C4-2B (cell line): ENCODE measurements around the gene L3MBTL4.
"Not testable (repeated sequence)": the region's sequence is repeated elsewhere in the genome, so short reads cannot be mapped to it uniquely, and the experiment has no call there.

Source experiments
- H3K27ac ChIP-seq: fragments of 450-650 bp; 2 replicates; pipeline ENCODE4 v1.5.1; 2017
- ZFX ChIP-seq: fragments of 450-650 bp; IDR thresholded peaks from 2 replicates; pipeline ENCODE4 v1.6.1; 2017
- TF ChIP-seq, protein P1 (sequence below): fragments of 450-650 bp; conservative IDR thresholded peaks from 2 replicates; pipeline ENCODE4 v1.5.1; 2017; ENCODE audit warnings: mild to moderate bottlenecking

The L3MBTL4 gene

DNA sequence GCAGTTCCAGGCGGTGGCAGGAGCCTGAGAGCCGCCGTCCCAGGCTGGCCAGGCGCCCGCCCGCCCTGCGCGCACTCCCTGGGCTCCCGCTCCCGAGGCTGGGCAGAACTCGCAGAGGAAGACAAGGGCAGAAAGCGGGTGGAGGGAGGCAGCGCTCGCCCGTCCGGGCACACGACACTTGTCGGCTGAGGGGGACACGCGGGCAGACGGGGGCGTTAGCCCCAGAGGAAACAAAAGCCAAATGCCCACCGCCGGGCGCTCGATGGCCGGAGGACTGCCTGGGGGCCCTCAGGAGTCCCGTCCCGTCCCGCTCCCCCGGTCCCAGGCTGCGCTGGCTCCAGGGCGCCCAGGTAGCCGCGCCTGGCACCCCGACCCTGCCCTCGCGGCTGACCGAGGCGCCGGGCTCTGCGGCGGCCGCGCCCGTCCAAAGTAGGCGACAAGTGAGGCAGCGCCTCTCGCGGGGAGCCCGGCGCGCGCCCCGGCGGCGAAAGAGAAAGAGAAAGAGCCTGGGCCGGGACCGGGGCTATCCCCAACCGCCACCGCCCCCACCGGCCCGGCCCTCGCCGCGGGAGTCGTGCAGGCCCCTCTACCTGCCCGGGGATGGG lies 491 bp downstream of the L3MBTL4 start:
- TF ChIP-seq ZFX, result no peak
- TF ChIP-seq, protein P1, sequence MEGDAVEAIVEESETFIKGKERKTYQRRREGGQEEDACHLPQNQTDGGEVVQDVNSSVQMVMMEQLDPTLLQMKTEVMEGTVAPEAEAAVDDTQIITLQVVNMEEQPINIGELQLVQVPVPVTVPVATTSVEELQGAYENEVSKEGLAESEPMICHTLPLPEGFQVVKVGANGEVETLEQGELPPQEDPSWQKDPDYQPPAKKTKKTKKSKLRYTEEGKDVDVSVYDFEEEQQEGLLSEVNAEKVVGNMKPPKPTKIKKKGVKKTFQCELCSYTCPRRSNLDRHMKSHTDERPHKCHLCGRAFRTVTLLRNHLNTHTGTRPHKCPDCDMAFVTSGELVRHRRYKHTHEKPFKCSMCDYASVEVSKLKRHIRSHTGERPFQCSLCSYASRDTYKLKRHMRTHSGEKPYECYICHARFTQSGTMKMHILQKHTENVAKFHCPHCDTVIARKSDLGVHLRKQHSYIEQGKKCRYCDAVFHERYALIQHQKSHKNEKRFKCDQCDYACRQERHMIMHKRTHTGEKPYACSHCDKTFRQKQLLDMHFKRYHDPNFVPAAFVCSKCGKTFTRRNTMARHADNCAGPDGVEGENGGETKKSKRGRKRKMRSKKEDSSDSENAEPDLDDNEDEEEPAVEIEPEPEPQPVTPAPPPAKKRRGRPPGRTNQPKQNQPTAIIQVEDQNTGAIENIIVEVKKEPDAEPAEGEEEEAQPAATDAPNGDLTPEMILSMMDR, result no peak
- H3K27ac ChIP-seq, result no peak overlapping the region

DNA sequence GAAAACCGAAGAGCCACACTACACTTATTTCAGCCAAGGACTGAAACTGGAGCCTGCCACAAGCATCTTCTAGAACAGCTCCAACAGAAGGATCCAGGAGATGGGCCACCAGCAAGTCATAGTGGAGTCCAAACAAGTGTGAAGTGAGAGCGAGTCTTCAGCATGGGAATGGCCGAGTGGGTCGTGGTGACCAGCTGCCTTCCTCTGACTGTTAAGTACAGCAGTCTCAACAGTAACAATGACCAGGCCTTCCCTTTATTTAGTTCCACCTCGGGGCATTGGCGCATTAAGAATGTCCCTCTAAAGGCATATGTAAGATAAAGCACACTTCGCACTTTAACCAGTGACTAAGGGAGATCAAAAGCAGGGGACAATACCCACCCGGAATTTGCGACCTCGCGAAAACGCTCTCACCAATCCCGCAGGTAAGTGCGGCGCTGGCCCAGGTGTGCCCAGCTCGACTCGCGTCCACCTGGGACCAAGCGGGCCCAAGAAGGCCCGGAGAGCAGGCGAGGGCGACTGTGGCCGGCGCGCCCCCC lies 1.1 kb downstream of the L3MBTL4 start:
- no peak for TF ChIP-seq ZFX
- TF ChIP-seq, protein P1, result no peak
- H3K27ac ChIP-seq, result no peak overlapping the region

DNA sequence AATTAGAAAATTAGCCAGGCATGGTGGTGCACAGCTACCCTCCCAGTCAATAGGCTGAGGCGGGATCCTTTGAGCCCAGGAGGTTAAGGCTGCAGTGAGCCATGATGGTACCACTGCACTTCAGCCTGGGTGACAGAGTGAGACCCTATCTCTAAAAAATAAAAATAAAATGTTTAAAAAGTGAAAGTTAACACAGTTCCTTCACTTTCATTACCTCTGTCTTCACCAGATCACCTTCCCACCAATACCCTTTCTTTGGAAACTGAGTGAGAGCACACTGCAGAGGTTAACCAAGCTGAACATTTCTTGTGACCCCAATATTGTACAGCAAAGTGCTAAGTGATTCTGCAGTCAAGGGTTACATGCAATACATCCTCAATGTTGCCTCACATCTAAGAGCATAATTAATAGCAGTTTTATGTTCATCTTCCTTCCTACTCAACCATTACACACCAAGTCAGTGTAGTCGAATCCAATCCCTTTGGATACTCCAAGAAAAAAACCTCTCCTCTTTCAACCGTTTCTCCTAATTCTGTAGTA lies 1.7 kb downstream of the L3MBTL4 start:
- no peak overlapping the region for H3K27ac ChIP-seq
- TF ChIP-seq ZFX, result no peak
- TF ChIP-seq, protein P1, result no peak

DNA sequence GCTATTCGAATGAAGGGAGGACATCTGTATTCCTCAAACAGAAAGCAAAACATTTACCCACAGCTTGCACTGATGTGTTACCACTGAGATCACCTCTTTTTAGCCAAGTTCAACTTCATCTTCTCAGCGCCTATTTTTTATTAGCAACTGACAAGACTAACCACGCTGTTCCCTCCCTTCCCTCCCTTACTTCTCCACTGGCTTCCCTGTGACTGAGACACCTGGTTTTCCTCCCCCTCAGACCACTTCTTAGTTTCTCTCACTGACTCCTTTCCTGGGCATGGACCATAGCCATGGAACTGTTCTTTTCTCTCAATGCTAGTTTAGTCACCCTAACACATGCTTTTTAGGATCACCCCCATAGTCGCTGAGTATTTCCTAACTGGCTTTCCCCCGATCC lies 3.3 kb downstream of the L3MBTL4 start:
- no peak for TF ChIP-seq ZFX
- TF ChIP-seq, protein P1, result no peak
- no peak overlapping the region for H3K27ac ChIP-seq

DNA sequence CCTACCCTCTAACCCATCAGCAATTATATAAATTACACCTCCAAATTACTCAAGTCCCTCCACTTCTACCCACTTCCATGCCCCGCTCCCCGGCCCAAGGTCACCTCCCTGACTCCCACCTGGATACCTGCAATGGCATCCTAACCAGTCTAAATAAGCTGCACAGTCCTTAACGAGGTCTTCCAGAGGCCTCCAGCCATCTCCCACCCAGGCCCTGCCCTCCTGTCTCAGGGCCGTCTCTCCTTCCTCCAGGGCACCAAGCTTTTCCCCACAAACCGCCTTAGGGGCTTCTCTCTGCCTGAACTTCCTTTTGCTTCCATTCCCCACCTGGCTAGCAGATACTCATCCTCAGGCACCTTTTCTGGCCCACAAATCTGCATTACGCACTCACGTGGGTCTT lies 4.8 kb downstream of the L3MBTL4 start:
- no peak for TF ChIP-seq ZFX
- TF ChIP-seq, protein P1, result no peak
- no peak overlapping the region for H3K27ac ChIP-seq

DNA sequence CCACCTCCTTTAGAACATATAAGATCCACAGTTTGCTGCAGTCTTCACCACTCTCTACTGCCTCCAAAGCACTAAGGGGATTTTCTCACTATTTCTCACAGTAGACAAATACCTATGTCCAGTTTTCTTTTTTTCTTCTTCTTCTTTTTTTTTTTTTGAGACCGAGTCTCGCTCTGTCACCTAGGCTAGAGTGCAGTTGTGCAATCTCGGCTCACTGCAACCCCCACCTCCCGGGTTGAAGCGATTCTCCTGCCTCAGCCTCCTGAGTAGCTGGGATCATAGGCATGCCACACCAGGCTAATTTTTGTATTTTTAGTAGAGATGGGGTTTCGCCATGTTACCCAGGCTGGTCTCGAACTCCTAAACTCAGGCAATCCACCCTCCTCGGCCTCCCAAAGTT lies 6.2 kb downstream of the L3MBTL4 start:
- not testable (repeated sequence) for H3K27ac ChIP-seq

DNA sequence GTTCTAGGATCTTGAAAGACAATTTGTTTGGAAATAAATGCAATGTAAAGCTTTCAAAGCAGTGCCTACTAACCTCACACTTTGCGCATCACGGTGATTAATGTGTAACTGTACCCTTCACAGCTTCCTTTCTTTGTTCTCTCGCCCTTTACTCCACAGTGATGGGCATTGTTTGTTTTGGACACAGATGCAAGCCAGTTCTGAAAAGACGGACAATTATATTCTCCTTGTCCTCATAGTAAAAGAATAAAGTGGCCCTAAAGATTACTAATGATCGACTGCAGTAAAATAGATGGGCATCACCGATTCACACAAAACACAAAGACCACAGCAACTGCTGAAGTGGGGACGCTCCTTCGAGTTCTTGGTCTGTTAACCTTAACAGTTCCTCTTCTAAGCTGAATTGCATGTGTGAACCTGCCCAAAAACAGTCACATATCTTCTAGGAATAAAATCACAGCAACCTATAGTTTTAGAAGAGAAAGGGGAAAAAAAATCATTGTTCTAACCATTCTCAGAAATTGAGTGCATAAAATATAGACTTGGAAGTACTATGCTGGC lies 7.7 kb downstream of the L3MBTL4 start:
- TF ChIP-seq, protein P1, result no peak
- no peak for TF ChIP-seq ZFX
- no peak overlapping the region for H3K27ac ChIP-seq
